ENCODE measurements around the gene TMEM233.
"Not testable (repeated sequence)": the region's sequence is repeated elsewhere in the genome, so short reads cannot be mapped to it uniquely, and the experiment has no call there.

TMEM233 gene

DNA sequence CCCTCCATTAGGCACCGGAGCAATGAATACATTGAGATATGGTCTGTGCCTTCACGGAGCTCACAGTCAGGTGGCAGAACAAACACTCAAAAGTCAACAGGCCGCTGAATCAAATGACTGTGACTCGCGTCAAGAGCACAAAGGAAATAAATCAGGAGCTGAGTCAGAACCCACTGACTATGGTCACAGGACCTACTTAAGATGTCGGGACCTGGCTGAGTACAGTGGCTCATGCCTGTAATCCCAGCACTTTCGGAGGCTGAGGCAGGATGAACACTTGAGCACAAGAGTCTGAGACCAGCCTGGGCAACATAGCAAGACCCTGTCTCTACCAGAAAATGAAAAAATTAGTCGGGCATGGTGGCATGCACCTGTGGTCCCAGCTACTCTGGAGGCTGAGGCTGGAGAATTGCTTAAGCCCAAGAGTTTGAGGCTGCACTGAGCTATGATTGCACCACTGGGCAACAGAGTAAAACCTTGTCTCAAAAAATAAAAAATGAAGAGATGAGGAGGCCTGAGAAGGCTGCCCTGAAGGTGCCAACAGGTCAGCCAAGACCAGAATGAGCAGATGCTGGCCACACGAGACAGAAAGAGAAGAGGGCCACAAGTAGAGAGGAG is 19.9 kb downstream of the TMEM233 start:
- DNase-seq = peak in 2 of 3 experiments; percentile 18 to 83

DNA sequence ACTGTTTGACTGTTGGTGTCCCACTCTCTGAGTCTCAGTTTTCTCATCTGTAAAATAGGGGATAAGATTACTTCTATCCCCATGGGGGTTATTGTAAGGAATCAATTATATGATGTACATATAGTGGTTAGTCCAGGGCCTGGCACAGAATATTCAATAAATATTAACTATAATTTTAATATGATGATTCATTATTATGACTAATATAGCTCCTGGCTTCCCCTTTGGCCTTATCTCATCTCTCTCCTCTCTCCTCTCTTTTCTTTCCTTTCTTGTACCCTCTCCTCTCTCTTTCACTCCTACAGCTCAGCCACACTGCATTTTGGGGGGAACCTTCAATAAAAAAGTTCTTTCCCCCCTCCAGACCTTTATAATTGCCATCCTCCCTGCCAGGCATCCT is 21.1 kb downstream of the TMEM233 start:
- no peak for DNase-seq

DNA sequence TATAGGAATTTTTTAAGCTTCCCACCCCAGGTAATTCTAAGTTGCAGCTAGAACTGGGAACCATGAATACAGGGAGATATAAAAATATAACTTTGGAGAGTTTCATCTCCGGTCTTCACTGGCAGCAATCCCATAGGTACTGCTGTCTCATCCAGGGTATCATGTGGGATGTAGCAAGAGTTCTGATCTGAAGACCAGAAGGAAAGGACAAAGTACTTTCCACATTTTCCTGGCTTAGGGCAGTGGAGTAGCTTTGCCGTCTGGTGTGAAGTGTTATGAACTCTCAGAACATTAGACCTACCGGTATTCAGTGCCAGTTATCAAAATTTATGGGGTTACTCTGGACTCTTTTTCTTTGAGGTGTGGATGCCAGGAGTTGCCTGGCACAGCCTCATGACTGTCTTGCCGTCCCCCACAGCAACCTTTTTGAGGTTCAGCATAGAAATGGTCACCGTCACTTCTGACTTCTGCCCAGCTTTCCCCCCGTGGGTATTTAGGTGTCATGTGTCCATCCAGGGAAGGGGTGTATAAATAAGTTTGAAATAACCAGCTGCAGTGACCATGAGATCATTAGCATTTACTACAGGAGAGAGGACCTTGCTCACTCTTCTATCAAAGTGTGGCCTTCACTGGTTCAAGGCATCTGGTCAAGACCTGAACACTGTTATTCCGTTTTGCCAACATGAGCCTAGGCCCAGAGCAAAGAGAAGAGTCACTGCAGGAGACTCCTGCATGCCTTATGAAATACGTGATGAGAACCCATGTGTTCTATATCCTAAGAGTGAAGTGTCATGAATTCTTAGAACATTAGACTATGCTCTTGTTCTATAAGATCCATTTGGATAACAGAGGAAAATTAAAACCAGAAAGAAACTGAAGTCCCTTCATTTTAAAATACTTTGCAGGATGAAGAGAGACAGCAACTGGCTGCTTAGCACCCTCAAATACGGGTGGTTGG is 22.2 kb downstream of the TMEM233 start:
- DNase-seq = no peak

DNA sequence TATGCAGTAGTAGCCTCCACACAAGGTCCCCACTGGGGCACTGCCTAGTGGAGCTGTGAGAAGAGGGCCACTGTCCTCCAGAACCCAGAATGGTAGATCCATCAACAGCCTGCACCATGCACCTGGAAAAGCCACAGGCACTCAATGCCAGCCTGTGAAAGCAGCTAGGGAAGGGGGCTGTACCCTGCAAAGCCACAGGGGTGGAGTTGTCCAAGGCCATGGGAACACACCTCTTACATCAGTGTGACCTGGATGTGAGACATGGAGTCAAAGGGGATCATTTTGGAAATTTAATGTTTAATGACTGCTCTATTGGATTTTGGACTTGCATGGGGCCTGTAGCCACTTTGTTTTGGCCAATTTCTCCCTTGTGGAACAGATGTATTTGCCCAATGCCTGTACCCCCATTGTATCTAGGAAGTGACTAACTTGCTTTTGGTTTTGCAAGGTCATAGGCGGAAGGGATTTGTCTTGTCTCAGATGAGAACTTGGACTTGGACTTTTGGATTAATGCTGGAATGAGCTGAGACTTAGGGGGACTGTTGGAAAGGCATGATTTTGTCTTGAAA is 24.8 kb downstream of the TMEM233 start:
- DNase-seq = not testable (repeated sequence)

GRCh38 chr12:119620490-119620889 is 26.9 kb downstream of the TMEM233 start:
- DNase-seq = no peak

- DNase-seq = no peak
Measured at GRCh38 chr12:119621878-119622277, 28.3 kb downstream of the TMEM233 start.

GRCh38 chr12:119624966-119625365 is 31.4 kb downstream of the TMEM233 start:
- DNase-seq = peak; percentile 40 to 78 (median 69)

GRCh38 chr12:119627019-119627643 is 33.6 kb downstream of the TMEM233 start:
- no peak for DNase-seq

- DNase-seq = no peak
Measured at GRCh38 chr12:119627686-119628085, 34.1 kb downstream of the TMEM233 start.

- no peak for DNase-seq
Measured at GRCh38 chr12:119630223-119630780, 36.7 kb downstream of the TMEM233 start.

- no peak for DNase-seq
Measured at GRCh38 chr12:119630962-119631550, 37.5 kb downstream of the TMEM233 start.

DNA sequence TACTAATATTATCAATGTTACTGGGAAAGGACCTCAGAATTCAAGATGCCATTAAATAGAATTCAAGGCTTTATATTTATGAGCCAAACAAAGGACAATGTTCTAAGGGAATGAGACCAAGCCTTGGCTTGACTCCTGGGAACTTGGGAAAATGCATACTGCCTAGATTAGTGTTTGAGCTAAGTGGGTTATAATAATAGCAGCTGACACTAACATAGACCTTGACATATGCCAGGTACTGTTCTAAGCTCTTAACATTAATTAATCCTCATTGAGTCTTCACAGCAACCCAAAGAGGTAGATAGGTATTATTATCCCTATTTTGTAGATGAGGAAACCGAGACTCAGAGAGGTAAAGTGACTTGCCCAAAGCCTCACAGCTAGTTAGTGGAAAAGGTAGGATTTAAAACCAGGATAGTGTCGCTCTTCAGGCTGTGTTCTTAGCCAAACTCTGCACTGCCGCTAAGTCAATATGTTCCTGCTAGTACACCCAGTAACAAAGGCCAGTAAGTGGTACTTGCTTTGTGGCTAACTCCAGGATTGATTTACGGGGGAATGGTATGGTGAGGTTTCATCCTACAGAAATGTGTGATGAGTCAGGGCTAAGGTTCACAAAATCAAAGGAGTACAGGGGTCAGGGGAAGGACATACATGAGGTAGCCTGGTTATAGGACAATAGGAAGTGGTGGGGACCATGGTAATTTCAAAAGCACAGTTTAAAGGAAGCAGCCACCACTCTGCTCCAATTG is 38.5 kb downstream of the TMEM233 start:
- no peak for DNase-seq

GRCh38 chr12:119634743-119635142 is 41.2 kb downstream of the TMEM233 start:
- no peak for DNase-seq

GRCh38 chr12:119642986-119643385 is 49.4 kb downstream of the TMEM233 start:
- DNase-seq = no peak

DNA sequence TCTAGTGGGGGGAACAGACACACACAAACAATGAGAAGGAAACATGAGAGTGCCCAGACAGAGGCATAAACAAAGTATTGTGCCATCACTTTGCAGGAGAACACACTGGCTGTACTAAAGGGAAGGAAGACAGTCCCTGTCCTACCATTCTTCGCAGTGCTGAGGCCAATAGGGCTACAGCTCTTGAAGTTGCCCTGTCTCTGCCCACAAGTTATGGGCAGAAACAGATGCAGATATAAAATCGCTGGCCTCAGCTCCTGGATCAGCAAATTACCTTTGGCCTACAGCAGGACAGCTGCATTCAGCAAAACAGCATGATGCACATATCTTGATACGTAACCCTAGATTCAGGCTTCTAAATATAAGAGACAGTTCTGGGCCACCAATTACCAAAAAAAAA is 51.4 kb downstream of the TMEM233 start:
- no peak for DNase-seq

GRCh38 chr12:119645535-119646059 is 52.0 kb downstream of the TMEM233 start:
- no peak for DNase-seq

- peak in 2 of 3 experiments; percentile 42 to 56 for DNase-seq
Measured at GRCh38 chr12:119649202-119649808, 55.7 kb downstream of the TMEM233 start.

- no peak for DNase-seq
Measured at GRCh38 chr12:119652665-119653064, 59.1 kb downstream of the TMEM233 start.

DNA sequence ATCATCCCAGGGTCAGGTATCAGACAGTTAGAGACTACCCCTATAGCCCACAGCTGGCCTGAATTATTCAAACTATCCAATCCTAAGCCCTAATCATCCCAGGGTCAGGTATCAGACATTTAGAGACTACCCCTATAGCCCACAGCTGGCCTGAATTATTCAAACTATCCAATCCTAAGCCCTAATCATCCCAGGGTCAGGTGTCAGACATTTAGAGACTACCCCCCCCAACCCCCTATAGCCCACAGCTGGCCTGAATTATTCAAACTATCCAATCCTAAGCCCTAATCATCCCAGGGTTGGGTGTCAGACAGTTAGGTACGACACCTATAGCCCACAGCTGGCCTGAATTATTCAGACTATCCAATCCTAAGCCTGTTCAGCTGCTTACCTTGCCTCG is 63.4 kb downstream of the TMEM233 start:
- DNase-seq = not testable (repeated sequence)

DNA sequence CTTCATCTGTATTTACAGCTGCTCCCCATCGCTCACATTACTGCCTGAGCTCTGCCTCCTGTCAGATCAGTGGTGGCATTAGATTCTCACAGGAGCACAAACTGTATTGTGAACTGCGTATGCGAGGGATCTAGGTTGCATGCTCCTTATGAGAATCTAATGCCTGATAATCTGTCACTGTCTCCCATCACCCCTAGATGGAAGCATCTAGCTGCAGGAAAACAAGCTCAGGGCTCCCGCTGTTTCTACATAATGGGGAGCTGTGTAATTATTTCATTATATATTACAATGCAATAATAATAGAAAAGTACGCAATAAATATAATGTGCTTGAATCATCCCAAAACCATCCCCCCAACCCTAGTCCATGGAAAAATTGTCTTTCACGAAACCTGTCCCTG is 64.6 kb downstream of the TMEM233 start:
- peak in 2 of 3 experiments; percentile 33 to 57 for DNase-seq

DNA sequence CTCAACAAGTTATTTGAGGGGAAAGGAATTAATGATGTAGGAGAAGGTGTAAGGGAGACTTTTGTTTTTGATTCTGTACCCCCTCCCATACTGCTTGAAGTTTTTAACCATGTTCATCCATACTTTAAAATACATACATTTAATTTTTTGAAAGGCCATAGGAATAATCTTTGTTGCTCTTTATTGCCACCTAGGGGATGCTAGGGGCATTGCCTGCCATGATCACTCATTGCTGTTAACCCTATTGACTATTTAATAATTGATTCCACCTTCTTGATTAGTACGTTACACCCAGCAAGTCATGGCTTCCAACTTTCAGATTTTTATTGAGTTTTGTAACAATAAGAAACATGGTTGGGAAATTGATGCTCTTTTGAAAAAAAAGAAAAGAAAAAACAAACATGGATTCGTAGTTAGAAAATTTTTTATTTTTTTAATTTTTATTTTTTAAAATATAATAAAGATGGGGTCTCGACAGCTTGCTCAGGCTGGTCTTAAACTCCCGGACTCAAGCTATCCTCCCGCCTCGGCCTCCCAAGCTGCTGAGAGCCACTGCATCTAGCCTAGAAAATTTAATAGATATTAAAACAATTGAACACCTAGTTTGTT is 65.8 kb downstream of the TMEM233 start:
- peak; percentile 21 to 72 (median 67) for DNase-seq

Data from NCI-H1417 (cell line).